Ishikawa (cell line): ENCODE data around the gene JOSD2.

Experiments used
- CEBPB ChIP-seq: IDR thresholded peaks from 2 replicates; pipeline ENCODE4 v1.6.1; 2012
- CREB1 ChIP-seq: IDR thresholded peaks from 2 replicates; pipeline ENCODE4 v1.6.1; 2012; ENCODE audit warnings: low read depth
- EGR1 ChIP-seq: IDR thresholded peaks from 2 replicates; pipeline ENCODE4 v1.6.1; 2012
- EP300 ChIP-seq: IDR thresholded peaks from 2 replicates; pipeline ENCODE4 v1.6.1; 2012; ENCODE audit warnings: borderline replicate concordance
- FOXM1 ChIP-seq: IDR thresholded peaks from 2 replicates; pipeline ENCODE4 v1.6.1; 2012; ENCODE audit warnings: low read depth, borderline replicate concordance
- NFIC ChIP-seq: IDR thresholded peaks from 2 replicates; pipeline ENCODE4 v1.6.1; 2012
- RAD21 ChIP-seq: IDR thresholded peaks from 2 replicates; pipeline ENCODE4 v1.6.1; 2012; ENCODE audit warnings: low read depth
- TAF1 ChIP-seq: IDR thresholded peaks from 2 replicates; pipeline ENCODE4 v1.6.1; 2012; ENCODE audit warnings: low read depth, mild to moderate bottlenecking
- TCF12 ChIP-seq: IDR thresholded peaks from 2 replicates; pipeline ENCODE4 v1.6.1; 2012; ENCODE audit warnings: low read depth
- TEAD4 ChIP-seq: IDR thresholded peaks from 2 replicates; pipeline ENCODE4 v1.6.1; 2012
- YY1 ChIP-seq: IDR thresholded peaks from 2 replicates; pipeline ENCODE4 v1.6.1; 2012; ENCODE audit warnings: low read depth
- ZBTB7A ChIP-seq: IDR thresholded peaks from 2 replicates; pipeline ENCODE4 v1.6.1; 2012; ENCODE audit warnings: low read depth
- TF ChIP-seq, protein P1 (sequence below): IDR thresholded peaks from 2 replicates; pipeline ENCODE4 v1.6.1; 2012
- TF ChIP-seq, protein P2 (sequence below): IDR thresholded peaks from 2 replicates; pipeline ENCODE4 v1.6.1; 2012
- TF ChIP-seq, protein P3 (sequence below): IDR thresholded peaks from 2 replicates; pipeline ENCODE4 v1.6.1; 2012; ENCODE audit warnings: low read depth, mild to moderate bottlenecking

Gene JOSD2

DNA sequence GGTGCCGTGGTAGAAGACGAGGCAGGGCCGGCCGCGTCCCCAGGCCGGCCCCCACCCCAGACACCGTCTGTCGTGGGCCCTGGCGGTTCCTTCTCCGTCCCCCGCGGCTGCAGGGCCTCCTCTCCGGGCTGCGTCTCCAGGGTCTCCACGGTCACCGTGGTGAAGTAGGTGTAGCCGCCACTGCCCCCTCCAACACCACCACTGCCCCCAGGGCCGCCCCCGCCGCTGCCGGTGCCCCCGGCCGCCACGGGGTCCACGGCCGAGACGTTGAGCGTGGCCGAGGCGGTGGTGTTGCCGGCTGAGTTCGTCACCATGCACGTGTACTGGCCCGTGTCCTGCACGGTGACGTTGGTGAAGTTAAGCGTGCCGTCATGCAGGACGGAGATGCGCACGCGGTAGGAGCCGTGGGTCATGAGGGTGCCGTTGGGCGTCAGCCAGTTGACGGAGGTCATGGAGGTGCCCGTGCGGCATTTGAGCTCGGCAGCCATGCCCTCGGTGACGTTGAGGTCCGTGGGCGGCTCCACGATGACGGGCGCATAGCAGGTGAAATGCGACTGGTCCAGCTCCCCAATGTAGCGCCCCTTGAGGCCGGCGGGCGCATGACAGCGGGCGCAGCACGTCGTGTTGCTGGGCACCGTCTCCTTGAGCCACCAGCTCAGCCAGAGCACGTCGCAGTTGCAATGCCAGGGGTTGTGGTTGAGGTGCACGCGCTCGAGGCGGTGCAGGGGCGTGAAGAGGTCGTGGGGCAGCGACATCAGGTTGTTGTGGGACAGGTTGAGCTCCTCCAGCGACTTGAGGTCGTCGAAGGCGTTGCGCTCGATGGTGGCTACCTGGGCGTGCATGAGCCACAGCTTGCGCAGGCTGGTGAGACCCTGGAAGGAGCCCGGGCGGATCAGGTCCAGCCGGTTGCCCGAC is 7.4 kb upstream of the JOSD2 start:
- TF ChIP-seq EGR1 (no peak), EP300 (no peak), TEAD4 (no peak), RAD21 (no peak), ZBTB7A (no peak), FOXM1 (no peak), YY1 (no peak), NFIC (no peak), TAF1 (no peak), CEBPB (no peak), CREB1 (no peak), TCF12 (no peak)
- TF ChIP-seq, protein P1, sequence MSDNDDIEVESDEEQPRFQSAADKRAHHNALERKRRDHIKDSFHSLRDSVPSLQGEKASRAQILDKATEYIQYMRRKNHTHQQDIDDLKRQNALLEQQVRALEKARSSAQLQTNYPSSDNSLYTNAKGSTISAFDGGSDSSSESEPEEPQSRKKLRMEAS, result no peak
- TF ChIP-seq, protein P2, sequence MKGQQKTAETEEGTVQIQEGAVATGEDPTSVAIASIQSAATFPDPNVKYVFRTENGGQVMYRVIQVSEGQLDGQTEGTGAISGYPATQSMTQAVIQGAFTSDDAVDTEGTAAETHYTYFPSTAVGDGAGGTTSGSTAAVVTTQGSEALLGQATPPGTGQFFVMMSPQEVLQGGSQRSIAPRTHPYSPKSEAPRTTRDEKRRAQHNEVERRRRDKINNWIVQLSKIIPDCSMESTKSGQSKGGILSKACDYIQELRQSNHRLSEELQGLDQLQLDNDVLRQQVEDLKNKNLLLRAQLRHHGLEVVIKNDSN, result no peak
- TF ChIP-seq, protein P3, sequence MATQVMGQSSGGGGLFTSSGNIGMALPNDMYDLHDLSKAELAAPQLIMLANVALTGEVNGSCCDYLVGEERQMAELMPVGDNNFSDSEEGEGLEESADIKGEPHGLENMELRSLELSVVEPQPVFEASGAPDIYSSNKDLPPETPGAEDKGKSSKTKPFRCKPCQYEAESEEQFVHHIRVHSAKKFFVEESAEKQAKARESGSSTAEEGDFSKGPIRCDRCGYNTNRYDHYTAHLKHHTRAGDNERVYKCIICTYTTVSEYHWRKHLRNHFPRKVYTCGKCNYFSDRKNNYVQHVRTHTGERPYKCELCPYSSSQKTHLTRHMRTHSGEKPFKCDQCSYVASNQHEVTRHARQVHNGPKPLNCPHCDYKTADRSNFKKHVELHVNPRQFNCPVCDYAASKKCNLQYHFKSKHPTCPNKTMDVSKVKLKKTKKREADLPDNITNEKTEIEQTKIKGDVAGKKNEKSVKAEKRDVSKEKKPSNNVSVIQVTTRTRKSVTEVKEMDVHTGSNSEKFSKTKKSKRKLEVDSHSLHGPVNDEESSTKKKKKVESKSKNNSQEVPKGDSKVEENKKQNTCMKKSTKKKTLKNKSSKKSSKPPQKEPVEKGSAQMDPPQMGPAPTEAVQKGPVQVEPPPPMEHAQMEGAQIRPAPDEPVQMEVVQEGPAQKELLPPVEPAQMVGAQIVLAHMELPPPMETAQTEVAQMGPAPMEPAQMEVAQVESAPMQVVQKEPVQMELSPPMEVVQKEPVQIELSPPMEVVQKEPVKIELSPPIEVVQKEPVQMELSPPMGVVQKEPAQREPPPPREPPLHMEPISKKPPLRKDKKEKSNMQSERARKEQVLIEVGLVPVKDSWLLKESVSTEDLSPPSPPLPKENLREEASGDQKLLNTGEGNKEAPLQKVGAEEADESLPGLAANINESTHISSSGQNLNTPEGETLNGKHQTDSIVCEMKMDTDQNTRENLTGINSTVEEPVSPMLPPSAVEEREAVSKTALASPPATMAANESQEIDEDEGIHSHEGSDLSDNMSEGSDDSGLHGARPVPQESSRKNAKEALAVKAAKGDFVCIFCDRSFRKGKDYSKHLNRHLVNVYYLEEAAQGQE, result no peak

DNA sequence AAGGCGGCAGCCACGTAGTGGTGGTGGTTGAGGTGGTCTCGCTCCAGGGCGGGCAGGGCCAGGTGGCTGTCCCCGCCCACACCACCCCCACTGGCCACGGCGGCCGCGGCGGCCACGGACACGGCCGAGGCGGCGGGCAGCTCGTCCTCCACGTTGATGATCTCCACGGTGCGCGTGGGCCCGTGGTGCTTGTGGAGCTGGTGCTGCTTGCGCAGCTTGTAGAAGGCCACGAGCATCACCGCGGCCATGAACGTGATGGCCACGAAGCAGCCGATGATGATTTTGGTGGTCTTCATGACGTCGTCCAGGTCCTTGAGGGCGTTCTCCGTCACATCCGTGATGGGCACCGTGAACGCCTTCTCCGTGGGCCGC is 6.7 kb upstream of the JOSD2 start:
- TF ChIP-seq EGR1, result no peak
- no peak for TF ChIP-seq TEAD4
- no peak for TF ChIP-seq TCF12
- TF ChIP-seq, protein P1, result no peak
- TF ChIP-seq EP300, result no peak
- TF ChIP-seq NFIC, result no peak
- TF ChIP-seq, protein P2, result no peak
- TF ChIP-seq, protein P3, result no peak
- TF ChIP-seq FOXM1, result no peak
- no peak for TF ChIP-seq CREB1
- no peak for TF ChIP-seq RAD21

DNA sequence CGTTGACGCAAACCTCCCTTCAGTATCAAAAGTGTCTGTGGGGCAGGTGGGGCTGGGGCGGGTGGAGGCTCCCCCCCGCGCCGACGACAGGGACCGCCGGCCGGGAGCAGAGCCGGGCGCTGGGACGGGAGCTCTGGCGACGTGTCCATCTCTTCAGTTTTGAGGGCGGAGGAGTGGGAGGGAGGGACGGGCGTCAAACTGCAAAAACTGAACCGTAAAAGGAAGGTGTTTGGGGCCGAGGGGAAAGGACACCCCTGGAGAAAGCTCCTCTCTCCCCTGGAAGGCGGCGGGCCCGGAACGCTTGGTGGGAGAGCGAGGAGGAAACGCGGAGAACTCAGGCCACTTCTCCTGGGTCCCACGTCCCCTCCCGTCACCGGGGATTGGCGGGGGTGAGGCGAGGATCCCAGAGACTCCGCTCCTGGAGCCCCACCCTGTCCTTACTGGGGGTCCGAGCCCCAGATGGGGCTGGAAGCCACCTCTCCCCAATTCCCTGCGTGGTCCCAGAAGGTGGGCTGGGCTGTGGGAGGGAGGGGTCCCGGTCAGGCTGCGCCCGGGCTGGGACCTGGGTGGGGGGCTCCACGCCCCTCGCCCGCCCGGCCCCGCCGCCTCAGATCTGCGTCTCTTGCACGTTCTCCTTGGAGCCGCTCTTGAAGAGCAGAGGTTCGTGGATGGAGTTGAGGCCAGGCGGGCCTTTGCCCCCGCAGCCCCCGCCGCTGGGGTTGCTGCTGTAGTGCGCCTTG is 6.1 kb upstream of the JOSD2 start:
- no peak for TF ChIP-seq TCF12
- TF ChIP-seq ZBTB7A, result 0 out of 2 replicates have a peak, but pooled peaks have one; percentile 21

DNA sequence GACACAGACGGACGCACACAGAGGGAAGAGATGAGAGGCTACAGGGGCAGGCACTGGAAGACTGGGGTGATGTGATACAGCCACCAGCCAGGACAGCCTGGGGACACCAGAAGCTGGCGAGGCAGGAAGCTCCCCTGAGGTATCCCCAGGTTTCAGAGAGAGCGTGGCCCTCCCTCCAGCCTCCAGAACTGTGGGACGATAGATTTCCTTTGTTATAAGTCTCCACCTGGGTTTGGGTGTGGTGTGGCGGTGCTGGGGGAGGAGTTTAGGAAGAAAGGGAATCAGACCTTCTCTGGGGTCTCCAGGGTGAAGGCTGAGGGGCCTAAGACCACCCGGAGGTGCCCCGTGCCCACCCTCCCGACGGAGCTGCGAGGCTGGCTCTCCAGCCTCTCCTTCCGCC is 5.5 kb upstream of the JOSD2 start:
- no peak for TF ChIP-seq YY1

DNA sequence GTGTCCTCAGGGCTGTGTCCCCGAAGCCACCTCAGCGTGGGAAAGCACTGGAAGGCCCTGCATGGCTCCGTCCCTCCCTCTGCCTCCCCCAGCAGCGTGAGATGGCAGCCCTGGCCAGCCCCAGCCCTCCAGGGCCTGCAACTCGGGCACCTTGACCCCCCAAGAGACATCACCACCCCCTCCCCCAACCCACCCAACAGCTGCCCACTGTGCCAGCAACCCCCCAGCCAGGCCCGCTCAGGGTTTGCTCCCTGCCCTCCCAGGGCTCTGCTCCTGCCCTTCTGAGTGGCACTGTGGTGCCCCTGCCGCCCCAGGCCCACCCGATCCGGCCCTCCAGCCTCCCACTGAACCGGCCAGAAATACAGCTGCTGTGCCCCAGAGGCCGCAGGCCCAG is 4.2 kb upstream of the JOSD2 start:
- no peak for TF ChIP-seq EGR1
- TF ChIP-seq YY1, result no peak
- TF ChIP-seq NFIC, result no peak
- no peak for TF ChIP-seq RAD21
- TF ChIP-seq EP300, result no peak
- no peak for TF ChIP-seq CREB1
- no peak for TF ChIP-seq TCF12
- TF ChIP-seq, protein P3, result no peak
- TF ChIP-seq CEBPB, result no peak
- TF ChIP-seq TAF1, result no peak
- TF ChIP-seq ZBTB7A, result no peak
- TF ChIP-seq, protein P1, result no peak
- TF ChIP-seq, protein P2, result no peak
- TF ChIP-seq TEAD4, result no peak
- TF ChIP-seq FOXM1, result no peak
